Stimulated activated CD4-positive, alpha-beta T cell treated with anti-CD3 and anti-CD28 coated beads, Interleukin-4, amount 100 ng/mL, for 4 hours (primary cell): ENCODE measurements around the gene CELF4.
A peak's percentile ranks its signal among the peaks of the same experiment; 100 is the strongest.
"Not testable (repeated sequence)": the region's sequence is repeated elsewhere in the genome, so short reads cannot be mapped to it uniquely, and the experiment has no call there.

Experiments used
- DNase-seq, 2 experiments: peaks; one replicate each; pipeline ENCODE4 v3.0.0-alpha.2; 2020

The CELF4 gene

GRCh38 chr18:37491526-37491925 is 74.1 kb downstream of the CELF4 start:
- no peak for DNase-seq

- DNase-seq: no peak
Observed at GRCh38 chr18:37489998-37490397, 75.6 kb downstream of the CELF4 start.

- DNase-seq: no peak
Observed at GRCh38 chr18:37489011-37489410, 76.6 kb downstream of the CELF4 start.

DNA sequence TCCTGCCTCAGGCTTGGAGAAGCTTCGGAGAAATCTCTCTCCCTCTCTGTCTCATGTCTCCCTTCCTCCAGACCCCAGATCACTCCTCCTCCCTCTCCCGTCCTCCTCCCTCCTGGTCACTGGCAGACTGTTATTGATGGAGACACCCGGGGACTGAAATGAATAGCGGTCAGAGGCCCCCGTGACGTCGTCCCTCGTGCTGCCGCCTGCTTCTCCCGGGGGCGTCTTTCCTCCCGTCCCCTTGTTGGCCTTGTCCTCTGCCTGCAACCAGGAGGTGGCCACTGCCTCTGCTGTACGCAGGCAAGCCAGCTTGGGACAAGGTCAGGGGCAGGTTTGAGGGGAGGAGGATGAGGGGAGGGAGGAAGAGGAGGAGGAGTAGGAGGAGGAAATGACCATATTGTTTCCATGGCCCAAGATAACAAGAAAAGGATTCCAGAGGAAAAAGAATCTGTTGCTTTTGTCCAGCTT is 78.2 kb downstream of the CELF4 start:
- no peak for DNase-seq

GRCh38 chr18:37486848-37487247 is 78.8 kb downstream of the CELF4 start:
- DNase-seq: no peak

DNA sequence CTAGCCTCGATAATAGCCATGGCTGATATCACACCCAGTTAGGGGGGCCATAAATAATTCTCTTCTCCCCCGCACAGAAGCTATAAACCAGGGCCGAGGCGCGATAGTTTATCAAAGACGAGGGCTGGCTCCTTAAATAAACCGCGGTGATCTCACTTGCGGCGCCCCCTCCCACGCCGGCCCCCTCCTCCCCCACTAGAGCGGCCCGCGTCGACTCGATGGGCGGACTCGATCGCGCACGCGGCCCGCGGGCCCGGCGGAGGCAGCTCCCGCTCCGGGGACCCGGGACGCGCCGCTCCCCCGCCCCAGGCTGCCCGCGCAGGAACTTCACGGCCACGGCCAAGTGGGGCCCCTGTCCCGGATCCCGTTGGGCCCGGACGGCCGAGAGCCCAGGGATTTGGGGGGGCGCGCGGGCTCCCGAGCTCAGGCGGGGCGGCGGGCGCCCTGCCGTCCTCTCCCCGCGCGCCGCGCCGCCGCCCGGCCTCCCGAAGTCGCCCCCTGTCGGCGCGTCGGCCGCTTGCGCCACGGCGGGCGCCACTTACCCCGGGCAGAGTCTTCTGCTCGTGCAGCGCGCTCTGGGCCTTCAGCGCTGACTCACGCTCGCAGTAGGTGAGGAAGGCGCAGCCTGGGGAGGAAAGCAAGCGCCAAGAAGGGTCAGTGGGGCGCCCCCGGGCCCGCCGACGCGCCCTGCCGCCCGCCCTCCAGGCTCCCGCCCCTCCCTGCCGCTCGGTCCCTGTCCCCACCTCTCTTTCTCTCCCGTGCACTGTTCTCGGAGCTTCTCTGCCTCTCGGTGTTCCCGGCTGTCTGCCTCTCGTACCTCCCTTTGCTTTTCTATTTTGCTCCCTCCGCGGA is 80.4 kb downstream of the CELF4 start:
- DNase-seq: peak in 1 of 2 experiments; percentile 3

DNA sequence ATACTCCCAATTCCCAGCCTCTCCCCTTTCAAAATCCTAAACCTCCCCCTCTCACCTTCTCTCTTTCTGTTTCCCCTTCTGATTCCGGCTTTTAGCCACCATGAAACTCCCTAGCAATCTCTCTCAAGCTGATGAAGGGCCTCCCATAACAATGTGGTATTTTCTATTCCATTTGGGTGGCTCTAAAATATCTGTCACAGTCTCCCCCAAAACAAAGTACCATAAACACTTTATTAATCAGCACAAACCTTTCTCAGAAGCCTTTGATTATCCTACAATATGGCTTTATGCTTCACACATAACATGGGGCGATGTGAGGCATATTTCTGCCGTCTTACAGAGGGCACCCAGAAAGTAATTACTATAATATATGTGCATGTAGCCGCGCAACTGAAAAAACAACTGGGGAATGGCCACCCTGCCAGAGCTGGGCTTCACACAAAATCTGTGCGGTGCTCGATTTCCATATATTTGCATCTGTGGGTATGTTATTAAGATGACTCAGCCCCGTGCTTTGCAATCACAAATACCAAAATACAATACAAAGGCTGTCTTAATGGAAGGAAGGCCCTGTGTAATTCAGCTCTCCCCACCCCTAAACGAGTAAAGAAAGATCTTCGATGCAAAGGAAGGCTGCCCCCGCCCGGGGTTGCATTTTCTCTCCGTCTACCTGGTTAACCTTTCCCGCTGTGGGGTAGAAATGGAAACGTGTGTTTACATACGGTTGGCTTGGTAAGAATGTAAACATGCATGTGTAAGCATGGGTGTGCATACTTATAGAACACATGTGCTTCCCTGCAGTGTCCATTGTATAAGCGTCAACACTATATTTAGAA is 81.4 kb downstream of the CELF4 start:
- no peak for DNase-seq

GRCh38 chr18:37483221-37483971 is 82.2 kb downstream of the CELF4 start:
- DNase-seq: no peak

- no peak for DNase-seq
Observed at GRCh38 chr18:37482433-37482832, 83.2 kb downstream of the CELF4 start.

DNA sequence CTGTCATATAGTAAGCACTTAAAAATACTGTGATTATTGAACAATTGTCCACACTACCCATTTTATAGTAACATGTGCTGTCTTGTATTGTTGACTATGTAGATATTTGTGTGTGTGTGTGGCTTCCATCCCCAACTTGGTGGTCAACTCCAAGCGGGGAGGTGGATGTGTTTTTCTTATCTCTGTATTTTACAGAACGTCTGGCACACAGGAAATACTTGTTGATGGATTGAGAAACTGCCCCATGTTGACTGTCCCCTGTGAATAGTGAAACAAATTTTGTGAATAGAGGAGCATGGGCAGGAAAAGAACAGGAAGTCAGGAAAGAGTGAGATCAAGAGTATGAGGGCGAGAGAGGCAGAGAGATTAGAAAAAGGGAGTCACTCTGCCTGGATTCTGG is 83.6 kb downstream of the CELF4 start:
- no peak for DNase-seq

- no peak for DNase-seq
Observed at GRCh38 chr18:37481491-37481890, 84.1 kb downstream of the CELF4 start.

- no peak for DNase-seq
Observed at GRCh38 chr18:37481072-37481471, 84.5 kb downstream of the CELF4 start.

- DNase-seq: no peak
Observed at GRCh38 chr18:37476611-37477295, 88.8 kb downstream of the CELF4 start.

DNA sequence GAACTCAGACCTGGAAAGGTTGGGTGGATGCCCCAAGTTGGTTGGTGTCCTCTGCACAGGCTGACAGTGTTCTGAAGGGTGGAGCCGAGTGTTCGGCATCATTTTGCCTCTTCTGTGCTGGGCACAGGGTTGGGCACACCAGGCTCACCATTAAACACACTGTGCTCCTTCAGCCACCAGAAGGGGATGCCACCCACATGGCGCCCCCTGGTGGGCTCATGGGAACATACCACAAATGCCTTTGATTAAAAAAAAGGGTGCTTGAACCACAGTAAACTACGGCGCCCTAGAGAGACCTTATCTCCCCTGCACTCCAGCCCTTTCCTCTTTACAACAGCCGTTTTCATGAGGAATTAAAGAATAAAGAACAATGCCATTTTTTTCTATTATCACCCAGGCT is 89.4 kb downstream of the CELF4 start:
- DNase-seq: no peak

DNA sequence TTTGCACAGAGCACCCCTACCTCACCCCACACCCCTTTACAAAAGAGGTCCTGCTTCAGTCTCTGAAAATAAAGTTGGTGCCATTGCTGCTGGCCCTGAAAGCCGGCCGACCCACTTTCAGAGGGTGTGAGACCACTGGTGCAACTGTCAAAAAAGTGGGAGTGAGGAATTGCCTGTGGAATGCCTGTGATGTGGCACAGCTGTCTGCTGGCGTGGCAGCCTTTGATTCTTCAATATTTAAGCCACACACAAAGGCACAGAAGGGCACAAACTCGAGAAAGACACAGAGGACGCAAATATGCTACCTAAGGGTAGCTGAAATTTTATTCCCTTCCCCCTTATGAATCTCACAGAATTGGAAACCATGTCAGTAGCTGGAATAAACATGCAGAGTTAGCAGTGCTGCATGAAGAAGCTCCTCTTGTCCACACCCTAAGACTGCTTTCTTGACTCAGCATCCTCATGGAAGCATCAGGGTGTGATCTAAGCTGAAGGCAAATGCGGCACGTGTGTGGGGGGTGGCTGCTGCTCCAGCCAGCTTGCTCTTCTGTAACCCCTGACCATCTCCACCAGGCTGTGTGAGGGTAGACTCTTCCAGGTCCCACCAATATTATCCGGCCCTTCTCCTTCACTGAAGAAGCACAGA is 92.3 kb downstream of the CELF4 start:
- DNase-seq: no peak

DNA sequence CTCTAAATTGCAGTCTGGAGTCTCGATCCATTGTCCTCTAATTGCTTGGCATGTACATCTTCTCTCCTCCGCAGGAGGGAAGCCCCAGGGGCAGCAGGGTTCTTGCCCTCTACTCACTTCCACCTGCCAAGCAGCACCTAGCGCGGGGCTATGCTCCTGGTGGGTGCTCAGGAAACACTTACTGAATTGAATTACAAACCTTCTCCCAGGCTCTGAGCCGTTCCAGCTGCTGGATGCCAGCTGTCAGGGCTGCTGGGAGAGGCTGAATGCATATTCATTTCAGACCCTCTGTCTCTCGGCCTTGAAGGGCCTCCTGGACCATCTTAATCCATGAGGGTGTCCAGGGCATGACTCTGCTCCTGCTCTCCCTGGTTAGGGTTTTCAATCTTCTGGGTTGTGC is 94.0 kb downstream of the CELF4 start:
- DNase-seq: no peak

- DNase-seq: no peak
Observed at GRCh38 chr18:37470986-37471385, 94.6 kb downstream of the CELF4 start.

DNA sequence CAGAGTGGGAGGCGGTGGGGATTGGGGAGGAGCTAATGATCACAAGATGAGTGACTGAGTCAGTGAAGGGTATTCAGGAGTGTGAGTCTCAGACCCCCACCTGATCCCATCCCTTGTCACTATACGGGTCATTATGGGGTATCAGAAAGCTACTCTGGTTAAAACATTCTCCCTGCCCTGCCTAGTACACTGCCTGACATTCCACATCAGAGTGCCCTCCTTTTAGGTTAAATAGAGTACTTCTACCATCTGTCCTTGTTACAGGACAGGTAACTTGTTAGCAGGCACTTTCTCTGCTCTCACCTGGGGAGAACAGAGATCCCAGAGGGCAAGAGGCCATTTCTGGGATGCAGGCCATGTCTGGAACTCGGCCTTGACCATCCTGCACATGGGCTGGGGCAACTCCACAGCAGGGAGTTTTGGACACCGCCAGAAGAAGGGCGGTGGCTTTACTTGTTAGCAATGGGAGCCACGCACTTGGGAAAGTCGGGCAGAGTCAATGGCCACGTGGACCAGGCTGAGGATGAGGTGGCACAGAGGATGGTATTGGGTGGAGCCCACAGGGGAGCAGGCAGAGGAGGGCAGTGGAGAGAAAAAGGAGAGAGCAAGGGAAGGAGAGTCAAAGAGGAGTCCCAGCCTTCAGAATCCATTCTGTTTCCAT is 98.5 kb downstream of the CELF4 start:
- no peak for DNase-seq

- DNase-seq: no peak
Observed at GRCh38 chr18:37465958-37466357, 99.6 kb downstream of the CELF4 start.

- DNase-seq: no peak
Observed at GRCh38 chr18:37464257-37464656, 101.3 kb downstream of the CELF4 start.

- not testable (repeated sequence) for DNase-seq
Observed at GRCh38 chr18:37461329-37461728, 104.3 kb downstream of the CELF4 start.
